ENCODE results near the gene MT1B. TPM values are rescaled to one million over a fixed set of nuclear protein-coding genes. Genes with fewer than 3 reads are reported as not detected.

The MT1B gene
- total and polyA plus RNA-seq, 2 experiments from 2014 or later = 0.47 TPM; not detected in 1

DNA sequence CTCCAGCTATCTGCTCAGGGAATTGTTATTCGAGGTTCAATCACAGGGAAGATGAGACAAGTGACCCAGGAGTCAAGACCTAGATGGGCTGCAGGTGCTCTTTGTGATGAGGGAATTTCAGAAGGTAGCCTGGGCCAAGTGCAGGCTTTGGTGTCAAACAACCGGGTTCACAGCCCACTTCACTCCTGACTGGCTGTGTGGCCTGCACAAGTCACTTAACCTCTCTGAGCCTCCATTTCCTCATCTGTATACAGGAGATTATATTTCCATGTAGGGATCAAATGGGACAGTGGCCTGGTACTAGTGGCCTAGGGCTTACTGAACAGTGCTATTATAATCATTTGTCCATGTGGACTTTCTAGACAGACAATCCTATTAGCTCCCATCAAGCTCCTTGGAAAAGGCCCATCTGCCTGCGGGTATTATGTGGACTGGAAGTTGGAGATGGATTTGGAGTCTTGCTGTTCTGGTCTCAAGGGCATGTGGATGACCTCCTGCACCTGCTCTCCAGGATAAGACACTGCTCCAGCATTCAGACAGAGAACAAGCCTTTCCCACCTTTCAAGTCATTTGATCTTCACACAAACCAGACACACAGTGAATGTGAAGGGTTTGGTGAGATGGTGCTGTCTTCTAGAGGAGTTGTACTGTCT lies 27.5 kb downstream of the MT1B start:
- no peaks in the 10 kb centered on the region for H3K36me3 ChIP-seq (replicated peaks; ENCODE audit: insufficient read depth, low read depth)
- H3K4me2 ChIP-seq = no peak overlapping the region
- H3K27me3 ChIP-seq = peaks cover 49% of the 10 kb centered on the region
- WGBS (ENCODE audit: low lambda C conversion rate, missing lambda C conversion rate) = 93% methylated on average over 3 of the region's 3 CpGs
- H3K9me2 ChIP-seq (replicated peaks; ENCODE audit: insufficient read depth) = no peaks in the 10 kb centered on the region
- H2AFZ ChIP-seq = no peak overlapping the region
- H3K4me3 ChIP-seq = no peak overlapping the region
- H4K20me1 ChIP-seq (ENCODE audit: insufficient read depth, poor library complexity, severe bottlenecking) = no peaks in the 10 kb centered on the region
- no peaks in the 10 kb centered on the region for H3K79me2 ChIP-seq
- no peak for DNase-seq (ENCODE audit: low spot score)
- no peaks in the 10 kb centered on the region for H3K9me3 ChIP-seq (ENCODE audit: low read depth)
- TF ChIP-seq EZH2 (IDR thresholded peaks at IDR 0.05; ENCODE audit: borderline replicate concordance) (no peak), EZH2phosphoT487 (IDR thresholded peaks at IDR 0.05; ENCODE audit: low read depth, severe bottlenecking, unreplicated experiment) (no peak), CTCF (IDR thresholded peaks at IDR 0.05; ENCODE audit: poor library complexity) (no peak)
- no peak overlapping the region for H3K27ac ChIP-seq
- H3K4me1 ChIP-seq (ENCODE audit: insufficient read depth) = peaks cover 7% of the 10 kb centered on the region

DNA sequence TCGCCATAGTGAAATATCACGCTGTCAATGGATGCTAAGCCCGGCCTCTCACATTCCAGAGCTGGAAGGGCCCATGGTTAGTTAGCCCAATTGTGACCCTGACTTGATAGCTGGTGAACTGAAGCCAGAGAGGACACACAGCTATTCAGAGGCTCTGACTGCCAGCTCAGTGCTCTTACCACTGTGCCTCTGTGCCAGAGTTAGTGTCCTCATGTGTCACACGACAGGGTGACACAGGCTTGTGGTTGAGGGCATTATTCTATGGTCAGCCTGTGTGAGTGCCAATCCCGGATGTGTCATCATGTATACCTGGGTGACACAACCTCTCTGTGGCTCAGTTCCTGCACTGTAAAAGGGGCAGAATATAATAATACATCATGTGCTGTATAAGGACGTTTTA lies 28.1 kb downstream of the MT1B start:
- Histone ChIP-seq H3K4me1 (ENCODE audit: insufficient read depth) (peaks cover 7% of the 10 kb centered on the region), H2AFZ (no peak overlapping the region), H3K4me2 (no peak overlapping the region), H3K27ac (no peak overlapping the region), H3K9me2 (replicated peaks; ENCODE audit: insufficient read depth) (no peaks in the 10 kb centered on the region), H3K4me3 (no peak overlapping the region), H4K20me1 (ENCODE audit: insufficient read depth, poor library complexity, severe bottlenecking) (no peaks in the 10 kb centered on the region), H3K36me3 (replicated peaks; ENCODE audit: insufficient read depth, low read depth) (no peaks in the 10 kb centered on the region), H3K9me3 (ENCODE audit: low read depth) (no peaks in the 10 kb centered on the region), H3K79me2 (no peaks in the 10 kb centered on the region), H3K27me3 (peaks cover 46% of the 10 kb centered on the region)
- 86% methylated on average over 6 of the region's 6 CpGs for WGBS (ENCODE audit: low lambda C conversion rate, missing lambda C conversion rate)
- no peak for DNase-seq (ENCODE audit: low spot score)
- TF ChIP-seq CTCF (IDR thresholded peaks at IDR 0.05; ENCODE audit: poor library complexity) = no peak
- no peak for TF ChIP-seq EZH2phosphoT487 (IDR thresholded peaks at IDR 0.05; ENCODE audit: low read depth, severe bottlenecking, unreplicated experiment)
- no peak for TF ChIP-seq EZH2 (IDR thresholded peaks at IDR 0.05; ENCODE audit: borderline replicate concordance)

DNA sequence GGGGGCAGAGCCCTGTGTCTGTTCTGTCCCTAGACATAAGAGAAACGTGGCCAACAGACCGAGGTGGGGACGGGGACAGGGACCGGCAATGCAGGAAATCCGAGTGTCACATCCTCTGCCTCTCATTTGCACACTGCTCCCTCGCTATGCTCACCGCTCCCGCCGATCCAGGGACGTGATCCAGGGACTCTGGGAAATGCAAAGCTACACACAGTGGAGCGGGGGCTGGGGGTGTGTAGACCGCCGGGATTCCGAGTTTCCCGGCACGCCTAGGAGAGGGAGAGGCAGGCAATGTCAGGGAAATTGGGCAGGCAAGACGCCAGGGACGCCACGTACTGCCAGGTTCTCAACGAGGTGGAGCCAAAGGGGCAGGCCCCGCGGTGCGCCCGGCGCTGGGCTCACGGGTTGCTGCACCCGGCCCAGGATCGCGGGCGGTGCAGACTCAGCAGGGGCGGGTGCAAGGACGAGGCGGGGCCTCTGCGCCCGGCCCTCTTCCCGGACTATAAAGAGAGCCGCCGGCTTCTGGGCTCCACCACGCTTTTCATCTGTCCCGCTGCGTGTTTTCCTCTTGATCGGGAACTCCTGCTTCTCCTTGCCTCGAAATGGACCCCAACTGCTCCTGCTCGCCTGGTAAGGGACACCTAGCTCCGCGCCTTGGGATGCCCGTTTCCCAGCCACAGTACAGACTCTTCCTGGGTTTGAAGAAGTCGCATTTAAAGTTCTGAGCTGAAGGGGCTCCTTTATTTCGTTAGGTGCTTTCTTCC lies 30.4 kb downstream of the MT1B start, which contains the start of gene MT1X:
TSS of gene MT1X (plus strand) at position 532 of the 764 bp plus-strand sequence. CDS start at position 603, 71 bp downstream.
- Histone ChIP-seq H3K9me2 (replicated peaks; ENCODE audit: insufficient read depth) (no peaks in the 10 kb centered on the region), H4K20me1 (ENCODE audit: insufficient read depth, poor library complexity, severe bottlenecking) (no peaks in the 10 kb centered on the region), H3K4me1 (ENCODE audit: insufficient read depth) (peaks cover 7% of the 10 kb centered on the region), H3K79me2 (no peaks in the 10 kb centered on the region), H3K9me3 (ENCODE audit: low read depth) (no peaks in the 10 kb centered on the region), H3K27me3 (peaks cover 23% of the 10 kb centered on the region), H3K4me2 (peak within 1 kb of the TSS; percentile 78), H3K4me3 (peak within 1 kb of the TSS; percentile 29), H3K36me3 (replicated peaks; ENCODE audit: insufficient read depth, low read depth) (no peaks in the 10 kb centered on the region), H3K27ac (no peak within 1 kb of the TSS), H2AFZ (peak within 1 kb of the TSS; percentile 43)
- peak; percentile 93 for DNase-seq (ENCODE audit: low spot score)
- TF ChIP-seq EZH2phosphoT487 (IDR thresholded peaks at IDR 0.05; ENCODE audit: low read depth, severe bottlenecking, unreplicated experiment) (no peak), CTCF (IDR thresholded peaks at IDR 0.05; ENCODE audit: poor library complexity) (no peak), EZH2 (IDR thresholded peaks at IDR 0.05; ENCODE audit: borderline replicate concordance) (no peak)
- WGBS (ENCODE audit: low lambda C conversion rate, missing lambda C conversion rate) = 2% methylated on average over 47 of the region's 49 CpGs

Measured in hepatocyte (in vitro differentiated cells).